Neural cell (in vitro differentiated cells): Measurements from ENCODE around the gene PORCN. TPM values are rescaled to one million over a fixed set of nuclear protein-coding genes. Genes with fewer than 3 reads are reported as not detected.

Experiments used
- H2AFZ ChIP-seq: fragments of 200-600, 300-800 bp; sonication (generic), shearing (Covaris generic); 2 replicates; pipeline ENCODE4 v1.6.0; 2014; ENCODE audit warnings: low read depth, mild to moderate bottlenecking, antibody characterized with exemption, low read length, moderate library complexity
- H3F3A ChIP-seq: fragments of 200-600 bp; shearing (Covaris generic); 2 replicates; pipeline ENCODE4 v1.6.1; 2016; ENCODE audit warnings: mild to moderate bottlenecking, moderate library complexity, mixed read lengths, antibody characterized with exemption, low read length; ENCODE audit not compliant: insufficient read depth, poor library complexity, severe bottlenecking
- H3K27ac ChIP-seq: fragments of 200-600, 300-800 bp; sonication (generic), shearing (Covaris generic); 2 replicates; pipeline ENCODE4 v1.5.1; 2014; ENCODE audit warnings: mild to moderate bottlenecking, low read length, moderate library complexity
- H3K27me3 ChIP-seq: fragments of 300-800, 200-600 bp; sonication (generic), shearing (Covaris generic); 2 replicates; pipeline ENCODE4 v1.6.0; 2014; ENCODE audit warnings: mild to moderate bottlenecking, low read depth, low read length, moderate library complexity; ENCODE audit not compliant: insufficient read depth
- H3K36me3 ChIP-seq: fragments of 300-800, 200-600 bp; sonication (generic), shearing (Covaris generic); 2 replicates; pipeline ENCODE4 v1.5.1; 2014; ENCODE audit warnings: mild to moderate bottlenecking, antibody characterized with exemption, low read length, moderate library complexity; ENCODE audit not compliant: insufficient read depth
- H3K4me2 ChIP-seq: fragments of 300-800, 200-600 bp; sonication (generic), shearing (Covaris generic); 2 replicates; pipeline ENCODE4 v1.6.0; 2014; ENCODE audit warnings: mild to moderate bottlenecking, low read length
- H3K4me3 ChIP-seq: fragments of 300-800, 200-600 bp; sonication (generic), shearing (Covaris generic); 2 replicates; pipeline ENCODE4 v1.5.1; 2014; ENCODE audit warnings: mild to moderate bottlenecking, low read length, moderate library complexity
- H3K79me2 ChIP-seq: fragments of 200-600 bp; shearing (Covaris generic); replicated peaks from 2 replicates; pipeline ENCODE4 v1.6.0; 2014; ENCODE audit warnings: mild to moderate bottlenecking, low read length, moderate library complexity; ENCODE audit not compliant: insufficient read depth
- H3K9ac ChIP-seq: fragments of 300-800, 200-600 bp; sonication (generic), shearing (Covaris generic); 2 replicates; pipeline ENCODE4 v1.6.1; 2016; ENCODE audit warnings: mild to moderate bottlenecking, low read length, mixed read lengths
- H3K9me2 ChIP-seq: fragments of 200-600 bp; shearing (Covaris generic); 2 replicates; pipeline ENCODE4 v1.6.1; 2016; ENCODE audit warnings: mild to moderate bottlenecking, low read length, mixed read lengths; ENCODE audit not compliant: insufficient read depth
- H3K9me3 ChIP-seq: fragments of 200-600, 300-800 bp; sonication (generic), shearing (Covaris generic); 2 replicates; pipeline ENCODE4 v1.6.1; 2016; ENCODE audit warnings: mild to moderate bottlenecking, mixed run types, low read length, moderate library complexity, mixed read lengths
- H4K20me1 ChIP-seq: fragments of 200-600 bp; shearing (Covaris generic); 2 replicates; pipeline ENCODE4 v1.6.1; 2016; ENCODE audit warnings: mild to moderate bottlenecking, mixed run types; ENCODE audit not compliant: insufficient read depth
- CTCF ChIP-seq: fragments of 450-650 bp; IDR thresholded peaks from 2 replicates; pipeline ENCODE4 v1.5.1; 2014; ENCODE audit warnings: antibody characterized with exemption, mild to moderate bottlenecking, moderate library complexity; ENCODE audit not compliant: poor library complexity, severe bottlenecking
- EP300 ChIP-seq: fragments of 450-650 bp; conservative IDR thresholded peaks from 2 replicates; pipeline ENCODE4 v1.6.1; 2014; ENCODE audit warnings: antibody characterized with exemption, mild to moderate bottlenecking, moderate library complexity; ENCODE audit not compliant: poor library complexity, severe bottlenecking
- EZH2 ChIP-seq: fragments of 200-600, 300-800 bp; shearing (Covaris generic), sonication (generic); IDR thresholded peaks from 2 replicates; pipeline ENCODE4 v1.6.1; 2014; ENCODE audit warnings: antibody characterized with exemption, low read length, borderline replicate concordance, mild to moderate bottlenecking; ENCODE audit not compliant: insufficient read depth, poor library complexity, severe bottlenecking
- MXI1 ChIP-seq: fragments of 450-650 bp; conservative IDR thresholded peaks from 2 replicates; pipeline ENCODE4 v1.6.1; 2014; ENCODE audit warnings: antibody characterized with exemption, mild to moderate bottlenecking; ENCODE audit not compliant: poor library complexity, severe bottlenecking
- POLR2AphosphoS5 ChIP-seq: IDR thresholded peaks from 2 replicates; pipeline ENCODE4 v1.6.1; 2012
- RAD21 ChIP-seq: fragments of 450-650 bp; conservative IDR thresholded peaks from 2 replicates; pipeline ENCODE4 v1.6.1; 2014; ENCODE audit warnings: antibody characterized with exemption, mild to moderate bottlenecking, moderate library complexity
- REST ChIP-seq: IDR thresholded peaks from 2 replicates; pipeline ENCODE4 v1.6.1; 2012; ENCODE audit warnings: borderline replicate concordance
- SMC3 ChIP-seq: fragments of 450-650 bp; conservative IDR thresholded peaks from 2 replicates; pipeline ENCODE4 v1.6.1; 2014; ENCODE audit warnings: antibody characterized with exemption, mild to moderate bottlenecking, moderate library complexity; ENCODE audit not compliant: poor library complexity
- TAF1 ChIP-seq: IDR thresholded peaks from 2 replicates; pipeline ENCODE4 v1.6.1; 2012; ENCODE audit warnings: low read depth
- polyA plus RNA-seq: library from polyadenylated mRNA; depleted of rRNA; stranded (reverse); fragments of >200 nt; gene quantifications from 2 replicates; pipeline ENCODE4 v1.2.3, GENCODE V29; 2014

Gene PORCN
- polyA plus RNA-seq, 1 donor from 2014 or later, result 29.8 TPM

- no peaks in the 10 kb centered on the region for H3K79me2 ChIP-seq
- peak overlapping the region; percentile 39 for H3K27ac ChIP-seq
- no peaks in the 10 kb centered on the region for H4K20me1 ChIP-seq
- TF ChIP-seq REST (no peak), MXI1 (peak; percentile 13)
- H3K4me3 ChIP-seq, result peak overlapping the region; percentile 75
- no peaks in the 10 kb centered on the region for H3K9me3 ChIP-seq
- peak overlapping the region; percentile 60 for H2AFZ ChIP-seq
- no peaks in the 10 kb centered on the region for H3K9me2 ChIP-seq
- H3K4me2 ChIP-seq, result peak overlapping the region; percentile 55
- H3K9ac ChIP-seq, result peak overlapping the region; percentile 76
- H3F3A ChIP-seq, result no peaks in the 10 kb centered on the region
- H3K36me3 ChIP-seq, result no peaks in the 10 kb centered on the region
- no peaks in the 10 kb centered on the region for H3K27me3 ChIP-seq
Observed at GRCh38 chrX:48509245-48509590, 426 bp downstream of the PORCN start.

- no peaks in the 10 kb centered on the region for H3K79me2 ChIP-seq
- H3K9me2 ChIP-seq, result no peaks in the 10 kb centered on the region
- TF ChIP-seq EZH2, result no peak
- TF ChIP-seq TAF1, result no peak
- TF ChIP-seq POLR2AphosphoS5, result no peak
- no peak for TF ChIP-seq REST
- no peak for TF ChIP-seq RAD21
- TF ChIP-seq EP300, result no peak
- no peak for TF ChIP-seq SMC3
- no peak for TF ChIP-seq MXI1
- no peak for TF ChIP-seq CTCF
- peak overlapping the region; percentile 76 for H3K9ac ChIP-seq
- H3K27ac ChIP-seq, result peak overlapping the region; percentile 39
- peak overlapping the region; percentile 55 for H3K4me2 ChIP-seq
- peak overlapping the region; percentile 75 for H3K4me3 ChIP-seq
- no peaks in the 10 kb centered on the region for H3K27me3 ChIP-seq
- no peaks in the 10 kb centered on the region for H3F3A ChIP-seq
- H4K20me1 ChIP-seq, result no peaks in the 10 kb centered on the region
- peak overlapping the region; percentile 60 for H2AFZ ChIP-seq
- H3K36me3 ChIP-seq, result no peaks in the 10 kb centered on the region
- no peaks in the 10 kb centered on the region for H3K9me3 ChIP-seq
Observed at GRCh38 chrX:48509619-48510018, 827 bp downstream of the PORCN start.
